H1 (cell line): Measurements from ENCODE around the gene CCL4.

Experiments
- CHD1 ChIP-seq: IDR thresholded peaks from 2 replicates; pipeline ENCODE4 v1.6.1; 2012; ENCODE audit warnings: low read depth, low read length, improper control_type of control experiment
- EP300 ChIP-seq, 2 experiments: IDR thresholded peaks; 1 replicate in 1 of 2; 2 replicates in 1 of 2; pipeline ENCODE4 v1.6.1; 2011 to 2012; ENCODE audit warnings: low read depth in 2 of 2, low read length in 2 of 2, mild to moderate bottlenecking in 2 of 2, borderline replicate concordance in 1 of 2, inconsistent platforms in 1 of 2, moderate library complexity in 1 of 2
- NRF1 ChIP-seq: IDR thresholded peaks from 2 replicates; pipeline ENCODE4 v1.6.1; 2011; ENCODE audit warnings: mild to moderate bottlenecking, low read depth, low read length, improper control_type of control experiment
- POLR2A ChIP-seq, 2 experiments: IDR thresholded peaks; 1 replicate in 1 of 2; 2 replicates in 1 of 2; pipeline ENCODE4 v1.6.1; 2011; ENCODE audit warnings: low read depth in 2 of 2, low read length in 2 of 2, mild to moderate bottlenecking in 2 of 2; ENCODE audit errors: control extremely low read depth in 1 of 2
- RNF2 ChIP-seq: fragments of 200-900, 300-1000 bp; sonication (generic); IDR thresholded peaks from 2 replicates; pipeline ENCODE4 v1.7.1; 2016; ENCODE audit warnings: borderline replicate concordance, low read depth, mild to moderate bottlenecking, antibody characterized with exemption, low read length; ENCODE audit not compliant: poor library complexity, severe bottlenecking; ENCODE audit errors: missing control alignments
- SP1 ChIP-seq: IDR thresholded peaks from 2 replicates; pipeline ENCODE4 v1.6.1; 2011; ENCODE audit warnings: low read depth, low read length
- ZNF274 ChIP-seq: IDR thresholded peaks from 2 replicates; pipeline ENCODE4 v1.7.0; 2012; ENCODE audit warnings: low read length, borderline replicate concordance; ENCODE audit errors: extremely low read depth
- TF ChIP-seq, protein P1 (sequence below), 3 experiments: IDR thresholded peaks; 1 replicate in 2 of 3; 2 replicates in 1 of 3; pipeline versions ENCODE4 v1.5.1 to v1.6.1; 2011; ENCODE audit warnings: low read length in 3 of 3, mild to moderate bottlenecking in 3 of 3, inconsistent platforms in 2 of 3, low read depth in 1 of 3, moderate library complexity in 1 of 3; ENCODE audit not compliant: insufficient read depth in 1 of 3; ENCODE audit errors: control extremely low read depth in 1 of 3
- TF ChIP-seq, protein P2 (sequence below): IDR thresholded peaks from 2 replicates; pipeline ENCODE4 v1.6.1; 2012; ENCODE audit warnings: inconsistent platforms

- TF ChIP-seq, protein P1, sequence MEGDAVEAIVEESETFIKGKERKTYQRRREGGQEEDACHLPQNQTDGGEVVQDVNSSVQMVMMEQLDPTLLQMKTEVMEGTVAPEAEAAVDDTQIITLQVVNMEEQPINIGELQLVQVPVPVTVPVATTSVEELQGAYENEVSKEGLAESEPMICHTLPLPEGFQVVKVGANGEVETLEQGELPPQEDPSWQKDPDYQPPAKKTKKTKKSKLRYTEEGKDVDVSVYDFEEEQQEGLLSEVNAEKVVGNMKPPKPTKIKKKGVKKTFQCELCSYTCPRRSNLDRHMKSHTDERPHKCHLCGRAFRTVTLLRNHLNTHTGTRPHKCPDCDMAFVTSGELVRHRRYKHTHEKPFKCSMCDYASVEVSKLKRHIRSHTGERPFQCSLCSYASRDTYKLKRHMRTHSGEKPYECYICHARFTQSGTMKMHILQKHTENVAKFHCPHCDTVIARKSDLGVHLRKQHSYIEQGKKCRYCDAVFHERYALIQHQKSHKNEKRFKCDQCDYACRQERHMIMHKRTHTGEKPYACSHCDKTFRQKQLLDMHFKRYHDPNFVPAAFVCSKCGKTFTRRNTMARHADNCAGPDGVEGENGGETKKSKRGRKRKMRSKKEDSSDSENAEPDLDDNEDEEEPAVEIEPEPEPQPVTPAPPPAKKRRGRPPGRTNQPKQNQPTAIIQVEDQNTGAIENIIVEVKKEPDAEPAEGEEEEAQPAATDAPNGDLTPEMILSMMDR (IDR thresholded peaks at IDR 0.05; ENCODE audit: control extremely low read depth in 1 of 3, insufficient read depth in 1 of 3, low read depth in 1 of 3, low read length in 3 of 3): no peak
- TF ChIP-seq, protein P2, sequence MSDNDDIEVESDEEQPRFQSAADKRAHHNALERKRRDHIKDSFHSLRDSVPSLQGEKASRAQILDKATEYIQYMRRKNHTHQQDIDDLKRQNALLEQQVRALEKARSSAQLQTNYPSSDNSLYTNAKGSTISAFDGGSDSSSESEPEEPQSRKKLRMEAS: no peak
- TF ChIP-seq POLR2A (IDR thresholded peaks at IDR 0.05; ENCODE audit: control extremely low read depth in 1 of 2, low read depth in 2 of 2, low read length in 2 of 2): no peak
- no peak for TF ChIP-seq EP300 (IDR thresholded peaks at IDR 0.05; ENCODE audit: borderline replicate concordance in 1 of 2, low read depth in 2 of 2, low read length in 2 of 2)
- no peak for TF ChIP-seq NRF1
- TF ChIP-seq RNF2: no peak
- TF ChIP-seq ZNF274: no peak
- TF ChIP-seq CHD1: no peak
- no peak for TF ChIP-seq SP1
These were observed 16.6 kb downstream of the CCL4 start for GRCh38 chr17:36120221-36120620.
